Keratinocyte (primary cell): ENCODE results near the gene RUNX1. TPM values are rescaled to one million over a fixed set of nuclear protein-coding genes. Genes with fewer than 3 reads are reported as not detected.

Experiments
- DNase-seq: peaks from one replicate; pipeline ENCODE4 v3.0.0-alpha.2; 2011; ENCODE audit warnings: low read depth, missing footprints, low spot score
- FAIRE-seq: peaks from 2 replicates; lab custom pipeline; 2011; peaks lifted over from hg19 to GRCh38; lab: Jason Lieb, UNC
- H2AFZ ChIP-seq: 2 replicates; pipeline ENCODE4 v1.6.0; 2012; ENCODE audit warnings: low read length, control low read depth, inconsistent platforms; ENCODE audit not compliant: control insufficient read depth
- H3K27ac ChIP-seq: 2 replicates; pipeline ENCODE4 v1.5.1; 2011; ENCODE audit warnings: low read length; ENCODE audit not compliant: control insufficient read depth, insufficient read depth
- H3K27me3 ChIP-seq: 3 replicates; pipeline ENCODE4 v1.6.0; 2011; ENCODE audit warnings: low read length; ENCODE audit not compliant: control insufficient read depth, insufficient read depth; ENCODE audit errors: extremely low read depth
- H3K36me3 ChIP-seq, 2 experiments: 2 replicates in 1 of 2; 3 replicates in 1 of 2; pipeline ENCODE4 v1.5.1; 2011; ENCODE audit warnings: low read length in 2 of 2, mild to moderate bottlenecking in 1 of 2; ENCODE audit not compliant: control insufficient read depth in 2 of 2, insufficient read depth in 2 of 2; ENCODE audit errors: extremely low read depth in 1 of 2
- H3K4me1 ChIP-seq: 3 replicates; pipeline ENCODE4 v1.5.1; 2011; ENCODE audit warnings: low read length; ENCODE audit not compliant: control insufficient read depth, insufficient read depth; ENCODE audit errors: extremely low read depth
- H3K4me2 ChIP-seq: 3 replicates; pipeline ENCODE4 v1.6.0; 2011; ENCODE audit warnings: low read depth, low read length; ENCODE audit not compliant: control insufficient read depth, insufficient read depth; ENCODE audit errors: extremely low read depth
- H3K4me3 ChIP-seq, 3 experiments: fragments of 200-600 bp in 1 of 3; sonication (generic) in 1 of 3; 2 replicates in 2 of 3; 3 replicates in 1 of 3; pipeline ENCODE4 v1.5.1; 2011 to 2016; ENCODE audit warnings: low read length in 3 of 3, mild to moderate bottlenecking in 3 of 3, control low read depth in 2 of 3, inconsistent platforms in 1 of 3, low read depth in 1 of 3, mixed read lengths in 1 of 3, mixed run types in 1 of 3, moderate library complexity in 1 of 3; ENCODE audit not compliant: control insufficient read depth in 2 of 3, insufficient read depth in 2 of 3; ENCODE audit errors: extremely low read depth in 1 of 3
- H3K79me2 ChIP-seq: 2 replicates; pipeline ENCODE4 v1.6.0; 2012; ENCODE audit warnings: low read length; ENCODE audit not compliant: control insufficient read depth, insufficient read depth
- H3K9ac ChIP-seq: 3 replicates; pipeline ENCODE4 v1.6.0; 2011; ENCODE audit warnings: low read length; ENCODE audit not compliant: control insufficient read depth, insufficient read depth; ENCODE audit errors: extremely low read depth
- H3K9me1 ChIP-seq: 3 replicates; pipeline ENCODE4 v1.6.0; 2011; ENCODE audit warnings: low read length; ENCODE audit not compliant: control insufficient read depth, insufficient read depth; ENCODE audit errors: extremely low read depth
- H3K9me3 ChIP-seq: 2 replicates; pipeline ENCODE4 v1.5.1; 2012; ENCODE audit warnings: low read depth, low read length; ENCODE audit not compliant: control insufficient read depth
- H4K20me1 ChIP-seq: 3 replicates; pipeline ENCODE4 v1.6.0; 2011; ENCODE audit warnings: low read length; ENCODE audit not compliant: control insufficient read depth, insufficient read depth; ENCODE audit errors: extremely low read depth
- EZH2 ChIP-seq: IDR thresholded peaks from one replicate; pipeline ENCODE4 v1.6.1; 2012; ENCODE audit warnings: inconsistent platforms, mild to moderate bottlenecking, low read length, moderate library complexity
- dilution Hi-C: fragments of 300-500 bp; cut with MboI; formaldehyde crosslinking; loops from one replicate; pipeline ENCODE4 v1.7.0; 2020; ENCODE audit warnings: low sequenced_read_pairs; ENCODE audit not compliant: extremely low pct_ligation_motif_present
- polyA plus RNA-seq, 5 experiments: library from polyadenylated mRNA; depleted of rRNA in 3 of 5; stranded (reverse) in 3 of 5; stranded (forward) in 1 of 5; unstranded in 1 of 5; fragments of >200 nt; gene quantifications; 1 replicate in 1 of 5; 2 replicates in 3 of 5; 3 replicates in 1 of 5; pipeline versions ENCODE4 v1.2.1 to v1.2.3, GENCODE V29; 2011 to 2012; ENCODE audit warnings: missing spikeins in 2 of 5, low read depth in 1 of 5, low replicate concordance in 1 of 5
- TF ChIP-seq, protein P1 (sequence below), 3 experiments: IDR thresholded peaks in 1 of 3; conservative IDR thresholded peaks in 1 of 3; optimal IDR thresholded peaks in 1 of 3; 2 replicates in 2 of 3; 3 replicates in 1 of 3; pipeline versions ENCODE3 to v1.5.1; 2011; ENCODE audit warnings: low read length in 3 of 3, mild to moderate bottlenecking in 3 of 3, moderate library complexity in 2 of 3, control low read depth in 1 of 3, inconsistent platforms in 1 of 3; ENCODE audit not compliant: insufficient read depth in 2 of 3; ENCODE audit errors: extremely low read depth in 1 of 3

RUNX1 gene
- polyA plus RNA-seq, 1 donor (not counting 4 experiments of a cell fraction or from before 2014, with no cell fraction given): 44.9 TPM

DNA sequence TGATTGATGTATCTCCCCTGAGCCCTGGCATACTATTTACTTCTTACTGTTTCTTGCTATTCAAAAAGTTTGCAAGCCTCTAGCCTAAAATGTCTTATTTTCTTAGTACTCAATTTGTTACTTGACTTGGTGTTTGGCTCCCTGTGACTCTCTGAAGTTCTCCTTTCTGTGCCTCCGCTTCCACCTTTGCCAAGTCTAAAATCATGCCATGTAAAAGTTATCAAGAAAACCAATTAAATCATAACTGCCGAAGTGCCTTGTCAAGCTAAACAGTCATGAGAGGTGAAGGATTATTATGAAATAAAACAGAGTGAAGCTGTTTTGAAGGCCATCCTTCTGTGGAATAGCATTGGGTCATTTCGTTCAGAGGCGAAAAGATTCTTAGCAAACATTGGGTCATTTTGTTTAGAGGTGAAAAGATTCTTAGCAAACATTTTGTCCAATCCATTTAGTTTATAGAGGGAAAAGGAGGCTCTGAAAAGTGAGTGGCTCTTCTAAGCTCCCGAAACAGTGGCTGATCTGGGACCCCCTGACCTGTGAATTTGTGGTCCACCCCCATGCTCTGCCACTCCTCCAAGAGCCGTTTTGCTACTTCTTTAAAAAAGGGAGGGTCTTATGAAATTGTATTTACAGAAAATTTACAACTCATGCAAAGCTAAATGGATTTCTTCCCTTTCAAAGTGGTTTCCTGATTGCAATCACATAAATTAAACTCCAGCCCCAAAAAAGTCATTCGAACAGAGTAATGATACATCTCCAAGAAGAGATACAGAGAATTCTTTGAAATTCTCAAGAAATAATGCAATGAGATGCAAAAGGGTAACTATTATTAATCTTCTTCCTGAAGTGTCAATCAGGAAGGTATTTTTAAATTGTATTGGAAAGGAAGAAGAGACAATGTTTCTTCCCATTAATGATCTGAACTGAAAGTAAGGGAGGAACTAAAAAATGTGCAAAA, 141.4 kb downstream of the RUNX1 start:
- dilution Hi-C loops: no loop called here
- H4K20me1 ChIP-seq: no peaks in the 10 kb centered on the region
- no peak overlapping the region for H3K4me2 ChIP-seq

DNA sequence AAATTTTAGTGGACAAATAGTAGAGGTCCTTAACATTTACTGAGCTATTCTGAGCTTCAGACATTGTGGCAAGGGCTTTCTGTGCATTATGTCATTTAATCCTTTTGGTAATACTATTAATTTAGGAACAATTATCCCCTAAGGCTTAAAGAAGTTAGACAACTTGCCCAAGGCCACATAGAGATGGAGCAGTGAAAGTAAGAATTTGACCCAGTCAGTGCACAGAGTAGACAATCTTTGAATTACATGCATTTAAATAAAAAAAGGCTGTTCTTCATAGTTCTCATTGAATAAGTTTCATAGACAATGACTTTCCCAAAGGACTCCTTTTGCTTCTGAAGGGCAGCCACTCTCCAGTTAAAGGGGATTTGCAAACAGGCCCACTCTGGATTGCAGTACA, 142.7 kb downstream of the RUNX1 start:
- Histone ChIP-seq H3K36me3 (no peaks in the 10 kb centered on the region), H3K27me3 (no peaks in the 10 kb centered on the region), H3K4me3 (no peak overlapping the region), H3K4me2 (no peak overlapping the region), H3K4me1 (no peaks in the 10 kb centered on the region), H3K9ac (no peak overlapping the region), H3K79me2 (no peaks in the 10 kb centered on the region), H4K20me1 (no peaks in the 10 kb centered on the region), H3K9me1 (no peaks in the 10 kb centered on the region), H2AFZ (no peak overlapping the region), H3K9me3 (no peaks in the 10 kb centered on the region), H3K27ac (no peak overlapping the region)
- DNase-seq: no peak
- no peak for FAIRE-seq
- no peak for TF ChIP-seq EZH2
- TF ChIP-seq, protein P1, sequence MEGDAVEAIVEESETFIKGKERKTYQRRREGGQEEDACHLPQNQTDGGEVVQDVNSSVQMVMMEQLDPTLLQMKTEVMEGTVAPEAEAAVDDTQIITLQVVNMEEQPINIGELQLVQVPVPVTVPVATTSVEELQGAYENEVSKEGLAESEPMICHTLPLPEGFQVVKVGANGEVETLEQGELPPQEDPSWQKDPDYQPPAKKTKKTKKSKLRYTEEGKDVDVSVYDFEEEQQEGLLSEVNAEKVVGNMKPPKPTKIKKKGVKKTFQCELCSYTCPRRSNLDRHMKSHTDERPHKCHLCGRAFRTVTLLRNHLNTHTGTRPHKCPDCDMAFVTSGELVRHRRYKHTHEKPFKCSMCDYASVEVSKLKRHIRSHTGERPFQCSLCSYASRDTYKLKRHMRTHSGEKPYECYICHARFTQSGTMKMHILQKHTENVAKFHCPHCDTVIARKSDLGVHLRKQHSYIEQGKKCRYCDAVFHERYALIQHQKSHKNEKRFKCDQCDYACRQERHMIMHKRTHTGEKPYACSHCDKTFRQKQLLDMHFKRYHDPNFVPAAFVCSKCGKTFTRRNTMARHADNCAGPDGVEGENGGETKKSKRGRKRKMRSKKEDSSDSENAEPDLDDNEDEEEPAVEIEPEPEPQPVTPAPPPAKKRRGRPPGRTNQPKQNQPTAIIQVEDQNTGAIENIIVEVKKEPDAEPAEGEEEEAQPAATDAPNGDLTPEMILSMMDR (optimal IDR thresholded peaks at IDR 0.05 in 1 of 3, IDR thresholded peaks at IDR 0.05 in 1 of 3, conservative IDR thresholded peaks at IDR 0.05 in 1 of 3; ENCODE audit: extremely low read depth in 1 of 3, insufficient read depth in 2 of 3, low read length in 3 of 3): no peak
- dilution Hi-C loops: no loop called here

More for the DNA sequence above, 141.4 kb downstream of the RUNX1 start:
- Histone ChIP-seq H3K4me3 (no peak overlapping the region), H3K4me1 (no peaks in the 10 kb centered on the region), H3K27me3 (no peaks in the 10 kb centered on the region), H3K36me3 (no peaks in the 10 kb centered on the region), H2AFZ (no peak overlapping the region), H3K27ac (no peak overlapping the region), H3K9me3 (no peaks in the 10 kb centered on the region), H3K9ac (no peak overlapping the region), H3K79me2 (no peaks in the 10 kb centered on the region), H3K9me1 (no peaks in the 10 kb centered on the region)
- FAIRE-seq (no peak), DNase-seq (no peak)
- TF ChIP-seq, protein P1 (optimal IDR thresholded peaks at IDR 0.05 in 1 of 3, IDR thresholded peaks at IDR 0.05 in 1 of 3, conservative IDR thresholded peaks at IDR 0.05 in 1 of 3; ENCODE audit: extremely low read depth in 1 of 3, insufficient read depth in 2 of 3, low read length in 3 of 3): no peak
- no peak for TF ChIP-seq EZH2
